Tibial nerve (tissue), 4 donors: ENCODE measurements around the gene ZBED6. TPM values are rescaled to one million over a fixed set of nuclear protein-coding genes. Genes with fewer than 3 reads are reported as not detected.

Experiments used
- DNase-seq, 2 donors: peaks; one replicate each; pipeline ENCODE4 v3.0.0-alpha.2; 2019; ENCODE audit warnings: low spot score in 2 of 2
- H3K27ac ChIP-seq, 4 donors: fragments of 200-600 bp; sonication (generic) in 3 of 4; one replicate each; pipeline ENCODE4 v1.5.1; 2017 to 2019; ENCODE audit warnings: mild to moderate bottlenecking in 1 of 4
- H3K27me3 ChIP-seq, 2 donors: fragments of 200-600 bp; sonication (generic) in 1 of 2; one replicate each; pipeline versions ENCODE4 v1.5.1 to v1.6.0; 2017 to 2019
- H3K36me3 ChIP-seq, 3 donors: fragments of 200-600 bp; sonication (generic); one replicate each; pipeline ENCODE4 v1.5.1; 2018 to 2019
- H3K4me1 ChIP-seq, 4 donors: fragments of 200-600 bp; sonication (generic) in 3 of 4; one replicate each; pipeline ENCODE4 v1.5.1; 2017 to 2019
- H3K4me3 ChIP-seq, 4 donors: fragments of 200-600 bp; sonication (generic) in 3 of 4; one replicate each; pipeline ENCODE4 v1.5.1; 2017 to 2019; ENCODE audit warnings: mild to moderate bottlenecking in 1 of 4, moderate library complexity in 1 of 4
- H3K9me3 ChIP-seq, 4 donors: fragments of 200-600 bp; sonication (generic) in 3 of 4; one replicate each; pipeline ENCODE4 v1.5.1; 2017 to 2019
- CTCF ChIP-seq, 5 experiments: fragments of 200-600 bp in 3 of 5; fragments of 450-650 bp in 2 of 5; sonication (generic) in 3 of 5; IDR thresholded peaks; one replicate each; pipeline ENCODE4 v1.5.1; 2016 to 2019; ENCODE audit warnings: antibody characterized with exemption in 5 of 5, mild to moderate bottlenecking in 3 of 5, moderate library complexity in 2 of 5
- EP300 ChIP-seq, 2 donors: sonication (generic); formaldehyde crosslinking; IDR thresholded peaks; one replicate each; pipeline ENCODE4 v1.6.1; 2017; ENCODE audit warnings: antibody characterized with exemption in 2 of 2, mild to moderate bottlenecking in 1 of 2
- POLR2A ChIP-seq, 2 donors: fragments of 450-650 bp; IDR thresholded peaks; one replicate each; pipeline ENCODE4 v1.6.1; 2017; ENCODE audit warnings: antibody characterized with exemption in 2 of 2, mild to moderate bottlenecking in 2 of 2, moderate library complexity in 2 of 2
- WGBS, 2 donors: methylation state at CpG; one replicate each; pipeline ENCODE4 v1.1.5; 2018; 5-methylcytosine and 5-hydroxymethylcytosine counted together
- total RNA-seq, 4 donors: library from RNA; depleted of rRNA; stranded (reverse); fragments of >200 nt; gene quantifications; one replicate each; pipeline ENCODE4 v1.1.0, GENCODE V29; 2016

The ZBED6 gene
- total RNA-seq, 4 donors from 2014 or later, result 21.4 to 31.4 (median 24.7) TPM

DNA sequence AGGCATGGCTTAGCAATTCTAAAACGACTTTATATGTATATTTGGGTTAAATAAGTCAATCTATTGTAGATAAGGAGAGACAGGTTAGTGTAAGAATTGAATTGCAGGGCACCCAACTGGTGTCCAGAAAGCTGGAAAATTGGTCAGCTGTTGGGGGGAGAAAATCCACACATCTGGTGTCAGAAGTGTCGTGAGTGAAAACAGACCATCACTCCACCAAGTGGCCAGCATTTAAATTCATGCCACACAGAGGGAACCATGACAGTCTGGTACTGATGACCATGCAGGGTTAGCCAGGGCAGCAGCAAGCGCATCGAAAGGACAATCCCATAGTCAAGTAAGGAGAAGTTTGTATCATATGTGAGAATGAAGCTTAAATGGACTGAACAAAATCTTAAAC lies 18.8 kb upstream of the ZBED6 start:
- no peak overlapping the region for H3K27ac ChIP-seq
- H3K4me3 ChIP-seq, result no peak overlapping the region
- TF ChIP-seq CTCF (IDR thresholded peaks at IDR 0.05), result peak in 1 of 5 experiments; percentile 5
- TF ChIP-seq POLR2A (IDR thresholded peaks at IDR 0.05), result no peak
- no peaks in the 10 kb centered on the region for H3K27me3 ChIP-seq
- no peak for DNase-seq
- 55% methylated on average over 4 of the region's 4 CpGs for WGBS, 2 donors
- no peaks in the 10 kb centered on the region for H3K36me3 ChIP-seq
- H3K9me3 ChIP-seq, result no peaks in the 10 kb centered on the region
- no peaks in the 10 kb centered on the region for H3K4me1 ChIP-seq

DNA sequence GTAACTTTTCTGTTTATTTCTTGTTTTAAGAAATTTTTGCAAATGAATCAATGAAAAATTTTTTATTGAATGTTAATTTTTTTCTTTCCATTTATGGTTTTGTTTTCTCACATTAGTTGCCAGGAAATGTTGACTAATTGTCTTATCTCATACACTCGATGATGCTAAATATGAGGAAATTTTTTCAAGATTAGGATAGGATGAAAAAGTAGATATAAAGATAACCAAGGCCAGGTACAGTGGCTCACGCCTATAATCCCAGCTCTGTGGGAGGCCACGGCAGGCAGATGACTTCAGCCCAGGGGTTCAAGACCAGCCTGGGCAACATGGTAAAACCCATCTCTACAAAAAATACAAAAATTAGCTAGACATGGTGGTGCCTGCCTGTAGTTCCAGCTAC lies 17.8 kb upstream of the ZBED6 start:
- Histone ChIP-seq H3K36me3 (no peaks in the 10 kb centered on the region), H3K4me3 (no peak overlapping the region), H3K9me3 (no peaks in the 10 kb centered on the region), H3K4me1 (no peaks in the 10 kb centered on the region), H3K27me3 (no peaks in the 10 kb centered on the region), H3K27ac (no peak overlapping the region)
- no peak for DNase-seq
- no peak for TF ChIP-seq EP300 (IDR thresholded peaks at IDR 0.05)
- TF ChIP-seq CTCF (IDR thresholded peaks at IDR 0.05), result no peak
- TF ChIP-seq POLR2A (IDR thresholded peaks at IDR 0.05), result no peak
- WGBS, 2 donors, result 80 to 84% methylated on average over 3 of the region's 3 CpGs

DNA sequence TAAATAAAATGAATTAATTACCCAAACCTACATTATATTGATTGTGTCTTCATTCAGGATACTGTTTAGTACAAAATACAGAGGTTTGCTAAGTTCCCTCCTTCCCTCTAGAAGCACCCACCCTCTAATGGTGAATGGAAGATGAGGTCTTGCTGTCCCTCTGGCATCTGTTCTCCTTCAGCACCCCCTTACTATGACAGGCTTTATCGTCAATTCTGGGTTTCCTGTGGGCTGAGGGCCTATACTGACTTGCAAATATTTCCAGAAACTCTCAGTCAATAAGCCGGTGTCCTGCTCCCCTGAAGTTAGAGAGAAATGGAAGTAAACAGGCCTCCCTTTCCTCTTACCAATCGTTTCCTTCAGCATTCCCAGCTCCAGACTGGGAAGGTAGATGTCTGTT lies 17.3 kb upstream of the ZBED6 start:
- H3K27ac ChIP-seq, result no peak overlapping the region
- H3K4me3 ChIP-seq, result no peak overlapping the region
- WGBS, 2 donors, result 71 to 84% methylated on average over 3 of the region's 3 CpGs
- no peaks in the 10 kb centered on the region for H3K4me1 ChIP-seq
- TF ChIP-seq EP300 (IDR thresholded peaks at IDR 0.05), result no peak
- TF ChIP-seq CTCF (IDR thresholded peaks at IDR 0.05), result no peak
- no peak for TF ChIP-seq POLR2A (IDR thresholded peaks at IDR 0.05)
- DNase-seq, result no peak
- no peaks in the 10 kb centered on the region for H3K9me3 ChIP-seq
- no peaks in the 10 kb centered on the region for H3K27me3 ChIP-seq
- no peaks in the 10 kb centered on the region for H3K36me3 ChIP-seq

- H3K4me3 ChIP-seq, result no peak overlapping the region
- no peak for DNase-seq
- no peak overlapping the region for H3K27ac ChIP-seq
- 95 to 96% methylated on average over 4 of the region's 4 CpGs for WGBS, 2 donors
- H3K4me1 ChIP-seq, result no peaks in the 10 kb centered on the region
- TF ChIP-seq POLR2A (IDR thresholded peaks at IDR 0.05), result no peak
- no peak for TF ChIP-seq CTCF (IDR thresholded peaks at IDR 0.05)
- TF ChIP-seq EP300 (IDR thresholded peaks at IDR 0.05), result no peak
- no peaks in the 10 kb centered on the region for H3K9me3 ChIP-seq
- no peaks in the 10 kb centered on the region for H3K36me3 ChIP-seq
- H3K27me3 ChIP-seq, result no peaks in the 10 kb centered on the region
Measured at GRCh38 chr1:203778789-203779188, 16.6 kb upstream of the ZBED6 start.

- 87 to 92% methylated on average over 7 of the region's 7 CpGs for WGBS, 2 donors
- H3K27me3 ChIP-seq, result no peaks in the 10 kb centered on the region
- no peak for TF ChIP-seq CTCF (IDR thresholded peaks at IDR 0.05)
- no peak for TF ChIP-seq EP300 (IDR thresholded peaks at IDR 0.05)
- no peak for TF ChIP-seq POLR2A (IDR thresholded peaks at IDR 0.05)
Measured at GRCh38 chr1:203781962-203782361, 13.5 kb upstream of the ZBED6 start.

More at GRCh38 chr1:203781962-203782361, 13.5 kb upstream of the ZBED6 start:
- Histone ChIP-seq H3K27ac (no peak overlapping the region), H3K4me3 (no peak overlapping the region), H3K9me3 (no peaks in the 10 kb centered on the region), H3K4me1 (no peaks in the 10 kb centered on the region), H3K36me3 (no peaks in the 10 kb centered on the region)
- no peak for DNase-seq
